Spleen (tissue), 7 donors: Measurements from ENCODE around the gene OSMR.

Experiments used
- CTCF ChIP-seq, 11 experiments: fragments of 200-600 bp in 7 of 11; fragments of 450-650 bp in 4 of 11; sonication (generic) in 4 of 11; IDR thresholded peaks in 8 of 11; conservative IDR thresholded peaks in 3 of 11; 1 replicate in 7 of 11; 2 replicates in 4 of 11; pipeline versions ENCODE4 v1.4.0 to v1.8.0; 2016 to 2021; ENCODE audit warnings: antibody characterized with exemption in 11 of 11, inconsistent platforms in 4 of 11, mild to moderate bottlenecking in 1 of 11
- POLR2A ChIP-seq, 3 donors: fragments of 450-650 bp; IDR thresholded peaks; one replicate each; pipeline ENCODE4 v1.5.1; 2017; ENCODE audit warnings: antibody characterized with exemption in 3 of 3, mild to moderate bottlenecking in 1 of 3
- POLR2AphosphoS5 ChIP-seq, 3 donors: sonication (generic); formaldehyde crosslinking; IDR thresholded peaks; one replicate each; pipeline ENCODE4 v1.5.1; 2017; ENCODE audit warnings: antibody characterized with exemption in 3 of 3
- donor health status: DM: no; HTN: no; CAD: no; lungs with moderate emphysema.
- donor health status: DM: no; HTN: no; CAD: no.
- donor health status: DM: no; HTN: no; CAD: no.

DNA sequence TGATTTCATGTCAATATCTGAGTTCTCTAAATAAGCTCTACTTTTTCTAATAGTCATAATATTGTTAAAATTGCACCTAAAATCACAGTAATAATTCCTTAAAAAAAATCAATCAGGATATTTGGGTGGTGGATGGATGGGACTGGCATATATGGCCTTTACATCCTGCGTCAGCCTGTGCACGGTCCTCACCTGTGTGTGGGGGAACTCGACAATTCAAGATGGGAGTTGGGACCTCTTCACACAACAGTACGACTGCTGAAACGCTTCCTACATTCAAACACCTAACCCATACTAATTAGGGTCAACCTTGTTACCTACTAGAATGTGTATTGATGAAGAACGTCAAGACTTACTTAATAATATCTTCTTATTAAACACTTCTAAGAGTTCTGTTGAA lies 90.5 kb downstream of the OSMR start:
- TF ChIP-seq CTCF (IDR thresholded peaks at IDR 0.05 in 8 of 11, conservative IDR thresholded peaks at IDR 0.05 in 3 of 11) (no peak), POLR2AphosphoS5 (IDR thresholded peaks at IDR 0.05) (peak in 1 of 3 donors; percentile 38), POLR2A (IDR thresholded peaks at IDR 0.05) (no peak)
